GM13977 (cell line): Measurements from ENCODE around the gene OSBPL2.

Source experiments
- DNase-seq: peaks from one replicate; pipeline ENCODE4 v3.0.0; 2012; ENCODE audit warnings: low spot score
- in situ Hi-C: fragments of 300-500 bp; cut with MboI; formaldehyde crosslinking; loops from one replicate; pipeline ENCODE4 v1.12.0; 2022; ENCODE audit warnings: low sequenced_read_pairs, low pct_unique_long_range_greater_than_20kb, mixed read lengths, inconsistent platforms; ENCODE audit not compliant: unreplicated experiment
- TF ChIP-seq, protein P1 (sequence below): IDR thresholded peaks from 2 replicates; pipeline ENCODE4 v1.5.1; 2012; ENCODE audit warnings: mild to moderate bottlenecking, control low read depth; ENCODE audit not compliant: insufficient read depth; ENCODE audit errors: extremely low read depth, missing control alignments

OSBPL2 gene

DNA sequence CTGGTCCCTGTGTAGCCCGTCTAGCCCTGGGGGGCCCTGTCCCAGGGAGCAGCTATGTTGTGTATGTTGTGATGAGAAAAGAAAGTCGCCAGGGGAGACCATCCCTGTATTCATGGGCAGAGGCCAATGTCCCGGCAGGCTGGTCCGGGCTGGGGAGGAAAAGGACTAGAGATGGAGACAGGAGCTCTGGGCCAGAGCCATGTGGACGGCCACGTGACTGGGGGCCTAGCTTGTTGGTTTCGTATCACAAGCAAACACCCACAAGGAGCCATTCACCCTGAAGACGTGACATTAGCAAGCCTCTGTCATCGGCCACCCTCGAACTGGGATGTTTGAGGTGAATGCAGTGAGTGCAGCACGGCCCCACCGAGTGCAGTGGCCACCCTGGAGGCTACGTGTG is 15.3 kb upstream of the OSBPL2 start:
- DNase-seq, result no peak
- TF ChIP-seq, protein P1, sequence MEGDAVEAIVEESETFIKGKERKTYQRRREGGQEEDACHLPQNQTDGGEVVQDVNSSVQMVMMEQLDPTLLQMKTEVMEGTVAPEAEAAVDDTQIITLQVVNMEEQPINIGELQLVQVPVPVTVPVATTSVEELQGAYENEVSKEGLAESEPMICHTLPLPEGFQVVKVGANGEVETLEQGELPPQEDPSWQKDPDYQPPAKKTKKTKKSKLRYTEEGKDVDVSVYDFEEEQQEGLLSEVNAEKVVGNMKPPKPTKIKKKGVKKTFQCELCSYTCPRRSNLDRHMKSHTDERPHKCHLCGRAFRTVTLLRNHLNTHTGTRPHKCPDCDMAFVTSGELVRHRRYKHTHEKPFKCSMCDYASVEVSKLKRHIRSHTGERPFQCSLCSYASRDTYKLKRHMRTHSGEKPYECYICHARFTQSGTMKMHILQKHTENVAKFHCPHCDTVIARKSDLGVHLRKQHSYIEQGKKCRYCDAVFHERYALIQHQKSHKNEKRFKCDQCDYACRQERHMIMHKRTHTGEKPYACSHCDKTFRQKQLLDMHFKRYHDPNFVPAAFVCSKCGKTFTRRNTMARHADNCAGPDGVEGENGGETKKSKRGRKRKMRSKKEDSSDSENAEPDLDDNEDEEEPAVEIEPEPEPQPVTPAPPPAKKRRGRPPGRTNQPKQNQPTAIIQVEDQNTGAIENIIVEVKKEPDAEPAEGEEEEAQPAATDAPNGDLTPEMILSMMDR, result no peak
- in situ Hi-C loops, result no loop called here

DNA sequence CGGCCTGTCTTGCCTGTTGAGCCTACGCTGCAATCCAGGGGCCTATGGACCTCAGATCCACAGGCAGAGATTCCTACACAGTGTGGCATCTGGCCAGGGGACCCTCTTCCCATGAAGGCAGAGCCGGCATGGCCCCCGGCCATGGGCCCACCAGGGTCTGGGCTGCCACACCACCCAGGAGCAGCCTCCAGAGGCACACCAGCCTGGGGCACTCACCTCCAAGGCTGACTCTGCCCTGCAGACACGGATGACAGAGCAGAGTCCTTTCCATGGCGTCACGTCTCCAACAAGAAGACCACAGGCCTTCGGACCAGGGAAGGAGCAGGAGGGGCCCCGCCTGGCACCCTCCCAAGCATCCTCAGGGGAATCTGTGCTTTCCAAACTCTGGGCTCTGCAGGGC is 14.8 kb upstream of the OSBPL2 start:
- no peak for DNase-seq
- TF ChIP-seq, protein P1, result no peak
- in situ Hi-C loops, result no loop called here

DNA sequence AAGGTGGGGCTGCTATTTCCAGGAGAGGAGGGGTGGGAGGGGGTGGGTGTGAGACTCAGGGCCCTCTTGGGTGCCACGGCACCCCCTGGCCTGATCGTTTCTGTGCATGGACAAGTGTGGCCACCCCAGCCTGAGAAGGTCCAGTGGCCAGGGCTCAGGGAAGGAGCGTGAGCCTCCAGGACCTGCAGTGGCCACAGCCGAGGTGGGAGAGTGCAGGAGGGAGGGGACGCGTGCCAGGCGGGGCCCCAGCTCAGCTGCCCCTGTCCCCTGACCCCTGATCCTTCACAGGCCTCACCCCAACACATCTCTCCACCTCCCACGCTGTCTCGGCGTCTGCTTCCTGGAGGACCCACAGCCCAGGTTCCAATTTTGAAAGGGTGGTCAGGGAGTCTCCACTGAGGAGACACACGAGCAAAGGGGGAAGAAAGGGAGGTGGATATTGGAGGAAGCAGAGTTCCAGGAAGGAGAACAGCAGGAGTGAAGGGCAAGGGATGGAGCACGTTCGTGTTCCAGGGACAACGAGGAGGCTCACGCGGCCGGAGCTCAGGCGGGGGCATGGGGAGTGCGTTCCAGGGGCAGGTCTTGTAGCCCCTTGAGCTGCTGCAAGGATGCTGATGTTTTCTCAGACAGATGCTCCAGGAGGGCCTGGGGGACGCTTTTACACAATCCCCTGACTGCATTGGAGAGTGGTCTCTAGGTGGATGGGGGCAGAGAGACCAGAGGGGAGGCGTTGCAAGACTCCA is 14.0 kb upstream of the OSBPL2 start:
- in situ Hi-C loops, result no loop called here
- no peak for DNase-seq
- TF ChIP-seq, protein P1, result no peak

DNA sequence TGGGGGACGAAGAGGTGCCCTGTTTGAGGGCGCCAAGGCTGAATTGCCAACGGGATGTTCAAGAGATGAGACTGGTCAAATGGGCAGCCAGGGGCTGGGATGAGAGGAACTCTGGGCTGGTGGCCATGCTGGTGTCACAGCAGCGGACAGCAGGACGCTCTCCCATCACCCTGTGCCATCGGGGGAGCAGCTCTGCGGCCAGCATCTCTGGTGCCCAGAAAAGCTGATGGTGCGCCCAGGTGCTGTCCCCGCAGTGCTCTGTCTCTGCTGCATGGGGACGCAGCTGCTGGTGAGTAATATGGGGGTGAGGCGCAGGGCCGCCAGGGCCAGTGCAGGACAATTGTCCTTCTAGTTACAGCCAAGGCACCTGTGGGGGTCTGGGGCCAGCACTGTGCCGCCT is 13.3 kb upstream of the OSBPL2 start:
- TF ChIP-seq, protein P1, result no peak
- DNase-seq, result no peak
- in situ Hi-C loops, result no loop called here

DNA sequence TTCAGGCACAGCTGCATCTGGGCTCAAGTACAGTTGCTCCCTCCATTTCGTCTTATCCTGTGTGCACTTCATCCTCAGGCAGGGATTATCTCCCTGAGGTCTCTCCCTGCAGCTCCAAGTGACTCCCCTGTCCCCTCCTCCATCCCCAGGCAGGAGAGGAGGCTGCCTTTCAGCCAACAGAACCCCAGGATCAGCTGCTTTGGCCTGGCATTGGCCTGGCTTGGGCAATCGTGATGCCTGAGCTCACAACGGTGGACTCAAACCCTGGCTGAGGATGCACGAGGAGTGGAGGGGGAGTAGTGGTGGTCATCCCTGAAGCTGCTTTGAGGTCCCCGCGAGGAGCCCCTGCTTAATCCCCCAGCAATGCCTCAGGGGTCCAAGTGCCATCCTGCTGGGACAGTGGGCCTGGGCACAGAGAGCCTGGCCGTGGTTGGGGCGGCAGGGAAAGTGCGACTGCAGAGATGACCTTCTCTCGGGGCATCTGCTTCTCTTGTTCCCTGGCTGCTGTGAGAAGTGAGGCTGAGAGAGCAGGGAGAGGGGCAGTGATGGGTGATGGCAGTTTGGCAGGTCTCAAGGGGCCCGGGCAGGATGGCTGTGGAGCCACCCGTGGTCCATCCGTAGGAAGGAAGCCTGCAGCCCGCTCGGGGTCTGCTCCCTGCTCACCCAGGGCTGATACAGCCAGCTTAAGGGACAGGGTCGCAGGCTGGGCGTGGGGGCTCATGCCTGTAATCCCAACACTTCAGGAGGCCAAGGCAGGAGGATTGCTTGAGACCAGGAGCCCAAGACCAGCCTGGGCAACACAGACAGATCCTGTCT is 12.3 kb upstream of the OSBPL2 start:
- in situ Hi-C loops, result no loop called here
- TF ChIP-seq, protein P1, result no peak
- DNase-seq, result no peak

DNA sequence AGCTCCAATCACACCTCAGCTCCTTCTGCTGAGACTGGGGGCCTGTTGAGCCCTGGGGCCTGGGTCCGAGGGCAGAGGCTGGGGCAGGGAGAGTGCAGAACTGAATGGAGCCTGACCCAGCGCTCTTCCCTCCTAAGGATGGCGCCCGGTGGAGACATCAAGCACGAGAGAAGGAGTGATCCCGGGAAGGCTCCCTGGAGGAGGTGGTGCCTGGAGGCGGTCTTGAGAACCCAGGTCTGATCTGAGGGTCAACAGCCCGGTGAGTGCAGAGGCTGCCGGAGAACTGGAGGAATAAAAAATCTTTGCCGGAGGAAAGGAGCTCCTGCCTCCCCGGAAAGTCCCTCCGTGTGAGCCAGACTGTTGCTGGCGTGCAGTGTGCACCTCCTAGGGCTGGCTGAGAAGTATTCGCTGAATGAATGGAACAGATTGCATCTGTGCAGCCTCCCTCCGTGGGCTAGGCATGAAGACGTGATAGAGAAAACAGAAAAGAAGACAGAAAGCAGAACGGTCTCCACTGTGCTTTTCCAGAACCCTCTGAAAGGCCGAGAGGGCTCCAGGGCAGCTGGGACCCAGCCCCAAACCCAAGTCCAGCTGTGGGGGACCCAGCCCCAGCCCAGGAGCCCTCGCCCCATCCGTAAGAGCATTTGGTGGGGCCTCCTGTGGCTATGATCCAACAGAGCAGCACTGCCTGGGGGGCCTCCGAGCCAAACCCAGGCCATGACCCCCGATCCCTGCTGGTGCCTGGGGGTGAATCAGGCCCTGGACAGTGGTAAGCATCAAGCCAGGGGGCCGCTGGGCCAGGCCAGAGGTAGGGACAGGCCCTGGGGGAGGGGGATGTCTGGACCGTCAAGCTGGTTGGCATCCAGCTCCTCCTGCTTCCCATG is 11.4 kb upstream of the OSBPL2 start:
- TF ChIP-seq, protein P1, result no peak
- in situ Hi-C loops, result no loop called here
- no peak for DNase-seq
